Astrocyte of the cerebellum (primary cell): ENCODE measurements around the gene GRIK2.

Experiments used
- DNase-seq: peaks from one replicate; pipeline ENCODE4 v3.0.0-alpha.2; 2011; ENCODE audit warnings: low read depth
- H3K4me3 ChIP-seq: 2 replicates; pipeline ENCODE4 v1.5.1; 2011; ENCODE audit warnings: mild to moderate bottlenecking, low read depth, low read length, moderate library complexity
- CTCF ChIP-seq: IDR thresholded peaks from 2 replicates; pipeline ENCODE4 v1.5.1; 2012; ENCODE audit warnings: low read length, low read depth, moderate library complexity, mild to moderate bottlenecking; ENCODE audit errors: missing control alignments
- in situ Hi-C: cut with HindIII; loops from 2 replicates; pipeline ENCODE4 v1.10.0; 2017; ENCODE audit warnings: low sequenced_read_pairs

The GRIK2 gene

GRCh38 chr6:101853231-101854085 is 459.9 kb downstream of the GRIK2 start:
- no peak for DNase-seq
- H3K4me3 ChIP-seq, result no peak overlapping the region
- TF ChIP-seq CTCF, result no peak
- in situ Hi-C loops, result no loop called here

GRCh38 chr6:101876431-101876830 is 482.9 kb downstream of the GRIK2 start:
- H3K4me3 ChIP-seq, result no peak overlapping the region
- no peak for DNase-seq
- in situ Hi-C loops, result loop anchor here (5.0 kb wide), 1 partner anchor 69 kb away; no protein-coding TSS in a partner anchor
- no peak for TF ChIP-seq CTCF

GRCh38 chr6:101878554-101879276 is 485.2 kb downstream of the GRIK2 start:
- DNase-seq, result no peak
- in situ Hi-C loops, result loop anchor here (5.0 kb wide), 1 partner anchor 71 kb away; no protein-coding TSS in a partner anchor
- TF ChIP-seq CTCF, result no peak
- H3K4me3 ChIP-seq, result no peak overlapping the region

DNA sequence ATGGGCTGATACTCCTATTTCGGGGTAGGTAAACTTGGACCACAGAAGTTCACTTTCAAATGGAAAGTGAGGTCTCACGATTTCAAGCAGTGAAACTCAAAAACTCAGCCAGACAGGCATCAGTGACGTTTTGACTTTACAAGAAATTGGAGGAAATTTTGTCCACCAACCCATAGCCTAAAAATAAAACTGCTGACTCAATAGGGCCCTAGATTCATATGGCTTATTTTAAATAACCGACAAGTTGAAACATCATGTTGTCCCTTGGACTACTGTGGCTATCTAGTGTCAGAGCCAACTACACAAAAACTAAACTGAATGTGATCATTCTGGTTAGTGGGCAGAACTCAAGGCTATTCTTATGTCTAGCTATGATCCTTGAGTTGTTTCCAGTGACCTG is 486.3 kb downstream of the GRIK2 start:
- DNase-seq, result no peak
- no peak for TF ChIP-seq CTCF
- in situ Hi-C loops, result loop anchor here (5.0 kb wide), 1 partner anchor 72 kb away; no protein-coding TSS in a partner anchor

GRCh38 chr6:101883505-101883904 is 490.0 kb downstream of the GRIK2 start:
- no peak for TF ChIP-seq CTCF
- in situ Hi-C loops, result no loop called here
- no peak for DNase-seq
- no peak overlapping the region for H3K4me3 ChIP-seq

More for the DNA sequence above, 486.3 kb downstream of the GRIK2 start:
- no peak overlapping the region for H3K4me3 ChIP-seq

- DNase-seq, result no peak
- H3K4me3 ChIP-seq, result no peak overlapping the region
- in situ Hi-C loops, result no loop called here
- no peak for TF ChIP-seq CTCF
Measured at GRCh38 chr6:101887532-101887931, 494.0 kb downstream of the GRIK2 start.
